Measurements from ENCODE around the gene AGAP1.
A peak's percentile ranks its signal among the peaks of the same experiment; 100 is the strongest.
"Not testable (repeated sequence)": the region's sequence is repeated elsewhere in the genome, so short reads cannot be mapped to it uniquely, and the experiment has no call there.

The AGAP1 gene

DNA sequence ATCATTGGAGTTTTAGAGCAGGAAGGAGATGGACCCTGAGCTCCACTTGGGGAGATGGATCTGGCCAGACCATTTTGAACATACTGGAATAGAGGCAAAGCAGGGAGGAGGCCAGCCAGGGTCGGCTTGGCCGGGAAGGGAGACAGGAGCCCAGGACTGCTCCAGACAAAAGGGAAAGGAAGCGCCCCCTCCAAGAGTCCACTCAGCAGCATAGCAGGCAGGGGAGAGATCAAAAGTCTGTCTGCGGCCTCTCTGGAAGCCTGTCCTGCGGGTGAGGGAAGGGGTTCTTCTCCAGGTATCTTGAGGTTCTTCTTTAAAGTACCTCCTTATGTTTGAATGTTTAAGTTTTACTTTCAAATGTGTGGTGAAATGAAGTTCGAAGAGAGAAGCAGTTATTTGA is 548.2 kb downstream of the AGAP1 start:
- no peak for ATAC-seq
- DNase-seq, result no peak

DNA sequence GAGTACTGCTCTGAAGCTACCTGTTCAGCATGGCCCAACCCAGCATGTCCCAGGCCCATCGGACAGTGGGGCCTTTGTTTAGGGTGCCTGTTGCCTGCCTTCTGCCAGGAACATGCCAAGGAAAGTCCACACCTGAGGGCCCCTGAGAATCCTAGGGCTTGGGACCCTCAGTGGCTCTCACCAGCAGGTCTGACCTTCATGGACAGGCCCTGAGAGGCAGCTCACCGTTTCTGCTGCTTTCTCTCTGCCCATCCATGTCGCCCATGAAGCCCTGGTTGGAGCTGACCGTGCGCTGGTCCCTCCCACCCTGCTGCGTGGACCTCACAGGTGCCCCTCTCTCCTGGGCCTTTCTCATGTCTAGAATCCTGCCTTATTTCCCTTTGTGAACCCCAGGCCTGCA is 550.3 kb downstream of the AGAP1 start:
- no peak for ATAC-seq
- DNase-seq, result no peak

- DNase-seq (no peak), ATAC-seq (peak; percentile 12)
Observed at GRCh38 chr2:236045251-236046235, 551.7 kb downstream of the AGAP1 start.

GRCh38 chr2:236046715-236047114 is 552.9 kb downstream of the AGAP1 start:
- DNase-seq, result no peak
- no peak for ATAC-seq

DNA sequence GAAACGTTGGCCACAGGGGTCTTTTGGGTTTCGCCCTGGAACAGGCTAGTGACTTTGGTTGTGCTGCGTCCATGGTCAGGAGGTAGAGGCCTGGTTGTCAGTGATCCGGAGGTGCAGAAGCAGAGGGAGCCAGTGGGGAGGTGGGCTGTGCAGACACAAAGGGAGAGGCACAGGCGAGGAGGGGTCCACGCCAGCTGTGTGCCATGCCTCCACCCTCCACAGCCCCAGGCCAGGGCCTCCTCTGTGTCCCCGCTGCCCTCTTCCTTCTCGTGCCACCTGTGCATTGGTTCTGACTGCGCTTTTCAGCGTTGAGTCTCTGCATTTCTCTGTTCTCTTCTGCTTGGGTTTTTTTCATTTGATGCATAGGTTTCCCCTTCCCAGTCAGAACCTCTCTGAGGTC is 553.3 kb downstream of the AGAP1 start:
- ATAC-seq, result no peak
- no peak for DNase-seq

- no peak for DNase-seq
- ATAC-seq, result no peak
Observed at GRCh38 chr2:236047886-236048540, 554.2 kb downstream of the AGAP1 start.

- ATAC-seq, result peak; percentile 71
- DNase-seq, result peak; percentile 5
Observed at GRCh38 chr2:236049981-236050380, 556.1 kb downstream of the AGAP1 start.

- no peak for ATAC-seq
- no peak for DNase-seq
Observed at GRCh38 chr2:236051351-236051750, 557.5 kb downstream of the AGAP1 start.

- ATAC-seq (no peak), DNase-seq (no peak)
Observed at GRCh38 chr2:236051806-236052205, 558.0 kb downstream of the AGAP1 start.

DNA sequence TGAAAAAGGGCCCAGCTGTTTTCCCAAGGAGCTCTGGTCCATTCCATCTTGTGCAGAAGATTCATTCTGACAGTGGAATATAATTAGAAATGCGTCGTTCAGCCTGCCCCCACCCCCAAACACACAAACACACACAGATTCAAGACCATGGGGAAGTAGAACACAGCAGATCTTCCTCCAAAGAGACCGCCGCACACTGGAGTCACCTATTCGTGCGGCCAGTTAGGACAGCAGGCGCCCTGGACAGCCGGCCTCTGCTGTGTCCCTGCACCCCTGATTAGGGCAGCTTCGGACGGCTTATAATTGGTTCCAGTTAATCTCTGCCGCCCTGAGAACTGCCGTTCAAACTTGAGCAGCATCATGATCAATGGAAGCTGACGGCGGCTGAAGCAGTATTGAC is 558.4 kb downstream of the AGAP1 start:
- DNase-seq (no peak), ATAC-seq (no peak)

DNA sequence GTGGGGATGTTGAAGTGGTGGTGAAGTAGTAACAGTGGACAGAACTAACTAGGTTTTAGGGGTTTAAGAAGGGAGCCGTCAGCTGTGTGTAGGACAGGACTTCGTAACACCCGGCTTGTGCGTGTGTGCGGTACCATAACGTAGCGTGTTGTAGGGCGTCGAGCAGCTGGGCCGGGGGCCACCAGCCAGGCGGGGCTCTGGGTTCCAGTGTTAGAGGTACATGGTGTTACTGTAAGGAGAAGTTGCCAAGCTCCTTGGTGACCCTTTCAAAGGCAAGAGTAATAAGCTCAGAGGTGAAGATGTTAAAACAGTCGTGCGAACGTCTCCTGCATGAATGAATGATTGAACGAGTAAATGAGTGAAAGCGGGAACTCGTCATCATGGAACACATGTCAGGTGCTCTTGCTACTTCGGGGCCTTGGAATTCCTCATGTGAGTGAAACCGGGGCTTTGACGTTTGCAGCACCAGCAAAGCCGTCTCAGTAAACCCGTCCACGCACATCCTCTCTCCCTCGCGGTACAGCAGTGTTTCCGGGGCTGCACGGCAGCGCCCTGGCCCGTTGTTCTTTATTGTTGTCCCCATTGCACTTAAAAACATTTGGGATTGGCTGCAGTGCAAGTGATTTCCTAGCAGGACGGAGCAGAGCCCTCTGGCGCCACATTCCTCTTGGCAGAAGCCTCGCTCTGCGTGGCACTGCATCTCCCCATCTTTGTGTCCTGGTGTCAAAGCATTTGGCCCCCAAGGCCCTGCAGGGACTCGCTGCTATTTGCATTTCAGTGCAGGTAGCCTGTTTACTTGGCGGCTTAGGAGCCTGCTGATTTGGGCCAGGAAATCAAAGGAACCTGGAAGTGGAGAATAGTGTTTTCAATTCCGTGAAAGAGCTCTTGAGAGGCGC is 559.3 kb downstream of the AGAP1 start:
- ATAC-seq, result no peak
- no peak for DNase-seq

DNA sequence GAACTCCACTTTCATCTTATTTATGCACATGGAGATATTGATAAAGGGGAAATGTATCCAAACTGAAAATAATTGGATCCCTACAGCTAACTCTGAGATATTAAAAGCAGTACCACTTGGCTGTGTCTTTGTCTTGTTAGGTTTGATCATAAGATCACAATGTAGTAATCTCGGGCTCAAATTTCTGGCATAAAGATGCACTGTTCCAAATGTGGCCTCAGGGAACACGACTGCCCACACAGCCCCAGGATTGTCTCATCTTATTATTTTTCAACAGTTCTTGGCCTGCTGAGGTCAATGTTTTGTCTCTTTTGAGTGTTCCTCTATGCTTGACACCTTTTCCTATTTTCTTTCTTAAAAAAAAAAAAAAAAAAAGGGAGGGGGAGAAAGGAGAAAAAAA is 560.3 kb downstream of the AGAP1 start:
- DNase-seq (no peak), ATAC-seq (no peak)

DNA sequence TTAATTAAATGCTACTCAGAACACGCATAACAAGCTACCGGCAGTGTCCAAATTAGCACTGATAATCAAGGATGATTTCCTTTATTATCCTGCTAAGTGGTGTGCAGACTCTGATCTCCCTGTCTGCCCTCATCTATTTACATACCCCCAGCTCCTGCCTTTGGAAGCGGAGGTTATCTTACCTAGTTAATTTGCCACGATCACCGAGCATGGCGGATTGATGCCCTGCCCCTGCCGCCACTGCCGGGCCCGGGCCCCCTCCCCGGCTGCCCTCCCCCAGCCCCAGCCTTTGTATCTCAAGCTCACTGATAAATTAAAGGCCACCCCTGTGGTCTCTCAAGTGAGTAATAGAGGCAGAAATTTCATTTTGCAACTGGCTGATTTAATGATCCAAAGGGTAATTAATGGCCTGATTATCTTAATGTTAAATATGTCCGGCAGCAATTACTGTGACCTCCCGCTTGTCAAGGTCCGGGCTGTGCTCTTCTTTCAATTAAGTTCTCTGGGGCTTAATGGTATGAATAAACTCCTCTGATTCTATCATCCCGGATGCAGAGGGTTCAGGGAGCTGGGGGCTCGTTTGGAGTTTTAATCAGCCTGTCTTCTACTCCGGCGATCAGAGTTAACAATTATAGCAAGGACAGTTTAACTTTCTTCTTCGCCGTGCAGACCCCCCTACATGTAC is 560.9 kb downstream of the AGAP1 start:
- DNase-seq, result no peak
- no peak for ATAC-seq

DNA sequence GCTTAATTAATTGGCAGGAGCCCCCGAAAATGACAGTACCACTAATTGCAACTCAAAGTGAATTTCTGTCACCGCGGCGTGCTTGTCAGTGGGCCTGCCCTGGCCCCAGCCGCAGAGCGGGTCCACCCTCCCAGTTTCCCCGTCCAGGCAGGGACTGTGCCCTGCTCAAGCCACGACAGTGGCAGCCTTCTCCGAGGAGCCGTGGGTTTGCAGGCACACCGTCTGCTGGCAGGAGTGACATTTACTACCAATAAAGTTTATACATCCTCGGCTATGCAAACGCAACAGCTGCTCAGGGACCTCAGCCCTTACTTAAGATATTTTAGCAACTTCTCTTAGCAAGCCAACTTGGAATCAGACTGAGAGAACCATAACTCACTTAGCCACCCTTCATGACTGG is 561.6 kb downstream of the AGAP1 start:
- DNase-seq, result no peak
- ATAC-seq, result no peak

GRCh38 chr2:236056141-236056540 is 562.3 kb downstream of the AGAP1 start:
- DNase-seq, result no peak
- no peak for ATAC-seq

DNA sequence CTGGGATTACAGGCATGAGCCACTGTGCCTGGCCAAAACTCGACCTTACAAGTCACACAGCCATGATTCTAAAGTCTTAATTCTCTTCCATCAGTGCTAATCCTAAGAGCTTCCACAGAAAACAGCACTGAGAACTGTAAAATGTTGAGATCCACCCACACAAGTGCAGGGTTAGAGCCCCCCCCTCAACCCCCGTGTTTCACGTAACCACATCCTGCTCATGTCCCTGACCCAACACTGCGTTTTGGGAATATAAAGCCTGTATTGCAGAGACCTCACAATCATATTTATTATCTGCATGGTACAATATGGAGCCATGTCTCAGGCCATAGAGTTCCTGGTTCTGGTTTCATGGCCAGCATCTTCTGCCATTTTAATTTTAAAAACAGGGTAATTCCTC is 563.5 kb downstream of the AGAP1 start:
- no peak for DNase-seq
- ATAC-seq, result no peak

DNA sequence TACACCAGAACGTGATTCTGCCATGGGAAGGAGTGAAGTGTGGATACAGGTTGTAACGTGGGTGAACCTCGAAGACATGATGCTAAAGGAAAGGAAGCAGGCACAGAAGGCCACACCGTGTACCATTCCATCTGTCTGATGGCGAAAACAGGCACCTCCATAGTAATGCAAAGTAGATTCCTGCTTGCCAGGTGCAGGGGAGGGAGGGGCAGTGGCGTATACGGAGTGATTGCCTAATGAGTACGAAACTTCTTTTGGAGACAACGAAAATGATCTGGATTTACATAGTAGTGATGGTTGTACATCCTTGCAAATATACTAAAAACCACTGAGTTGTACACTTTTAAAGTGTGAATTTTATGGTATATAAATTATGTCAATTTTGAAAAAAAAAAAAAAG is 567.7 kb downstream of the AGAP1 start:
- DNase-seq (no peak), ATAC-seq (no peak)

DNA sequence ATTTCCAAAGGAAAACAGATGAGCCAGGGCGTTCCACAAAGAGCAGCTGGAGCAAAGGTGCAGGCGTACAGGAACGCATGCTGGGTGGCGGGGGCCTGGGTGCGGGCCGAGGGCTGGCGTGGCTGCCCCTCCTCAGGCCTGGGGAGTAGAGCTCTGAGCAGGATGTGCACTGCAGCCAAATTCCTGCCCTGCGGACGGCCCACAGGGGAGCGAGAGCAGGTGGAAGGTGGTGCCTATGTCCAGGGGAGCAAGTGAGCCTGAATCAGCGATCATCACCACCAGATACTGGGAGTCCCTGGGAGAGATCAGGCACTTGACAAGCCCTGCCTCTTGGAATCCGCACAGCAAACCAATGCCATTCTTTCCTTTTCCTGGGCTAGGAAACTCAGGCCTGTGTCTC is 568.1 kb downstream of the AGAP1 start:
- no peak for DNase-seq
- no peak for ATAC-seq

DNA sequence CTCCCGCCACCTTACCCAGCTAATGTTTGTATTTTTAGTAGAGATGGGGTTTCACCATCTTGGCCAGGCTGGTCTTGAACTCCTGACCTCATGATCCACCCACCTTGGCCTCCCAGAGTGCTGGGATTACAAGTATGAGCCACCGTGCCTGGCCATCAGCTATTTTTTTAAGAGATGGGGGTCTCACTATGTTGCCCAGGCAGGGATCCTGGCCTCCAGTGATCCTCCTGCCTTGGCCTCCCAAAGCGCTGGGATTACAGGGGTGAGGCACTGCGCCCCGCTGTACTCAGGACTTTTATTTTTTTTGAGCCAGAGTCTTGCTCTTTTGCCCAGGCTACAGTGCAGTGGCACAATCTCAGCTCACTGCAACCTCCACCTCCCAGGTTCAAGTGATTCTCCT is 569.0 kb downstream of the AGAP1 start:
- not testable (repeated sequence) for ATAC-seq

DNA sequence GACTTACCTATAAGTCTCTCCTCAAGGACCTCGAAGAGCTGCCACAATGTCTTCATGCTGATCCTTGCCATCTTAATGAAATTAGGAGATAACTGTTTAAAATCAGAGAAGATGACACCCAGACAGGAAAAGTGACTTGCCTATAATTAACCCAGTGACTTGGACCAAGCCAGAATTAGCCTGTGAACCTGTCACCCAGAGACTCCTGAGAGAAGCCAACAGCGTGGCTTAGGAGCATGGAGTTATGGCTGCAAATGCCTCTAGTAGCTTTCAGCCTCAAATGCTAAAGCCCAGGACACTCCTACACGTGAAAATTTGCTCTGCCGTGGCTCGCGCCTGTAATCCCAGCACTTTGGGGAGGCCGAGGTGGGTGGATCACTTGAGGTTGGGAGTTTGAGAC is 570.2 kb downstream of the AGAP1 start:
- ATAC-seq (no peak), DNase-seq (no peak)

More for the DNA sequence above, 569.0 kb downstream of the AGAP1 start:
- not testable (repeated sequence) for DNase-seq

DNA sequence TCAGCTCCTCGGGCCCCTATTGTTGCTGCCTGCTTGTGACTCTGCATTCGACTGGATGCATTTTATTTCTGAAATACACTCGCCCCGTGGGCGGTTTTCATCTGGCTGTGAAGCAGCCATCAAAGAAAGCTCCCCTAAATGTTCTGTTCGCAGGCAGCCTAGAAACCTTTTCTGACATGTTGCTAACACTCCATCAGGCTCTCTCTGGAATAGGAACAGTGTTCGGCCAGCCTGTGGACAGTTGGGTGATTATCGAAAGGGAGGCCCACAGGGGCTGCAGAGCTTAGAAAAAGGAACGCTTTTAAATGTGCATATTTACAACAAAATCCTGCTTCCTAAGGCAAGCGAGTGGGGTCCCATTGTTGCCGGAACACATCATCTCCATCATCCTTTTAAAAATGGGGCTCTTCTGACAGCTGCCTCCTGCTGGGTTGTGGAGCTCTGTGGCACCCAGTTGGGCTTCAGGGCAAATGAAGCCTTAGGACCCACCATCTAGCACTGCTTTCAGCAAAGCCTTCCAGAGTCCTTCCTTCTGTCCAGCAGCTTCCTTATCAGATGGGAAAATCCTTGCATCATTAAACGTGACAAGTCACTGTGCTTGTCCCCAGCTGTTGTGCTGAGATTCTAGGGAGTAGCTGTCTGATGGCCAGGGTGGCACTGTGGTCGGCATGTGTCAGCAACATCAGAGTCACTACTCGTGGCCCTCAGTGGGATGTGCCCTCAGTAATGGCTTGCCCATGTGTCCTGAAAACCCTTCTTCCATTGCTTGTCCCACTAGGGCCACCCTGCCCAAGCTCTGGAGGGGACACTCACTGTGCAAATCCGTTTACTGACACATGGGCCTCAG is 571.7 kb downstream of the AGAP1 start:
- ATAC-seq, result no peak

More for the DNA sequence above, 571.7 kb downstream of the AGAP1 start:
- DNase-seq, result no peak
